C4-2B (cell line): ENCODE data around the gene MYO1E.

Experiments used
- ZFX ChIP-seq: fragments of 450-650 bp; IDR thresholded peaks from 2 replicates; pipeline ENCODE4 v1.6.1; 2017
- TF ChIP-seq, protein P1 (sequence below): fragments of 450-650 bp; conservative IDR thresholded peaks from 2 replicates; pipeline ENCODE4 v1.5.1; 2017; ENCODE audit warnings: mild to moderate bottlenecking

DNA sequence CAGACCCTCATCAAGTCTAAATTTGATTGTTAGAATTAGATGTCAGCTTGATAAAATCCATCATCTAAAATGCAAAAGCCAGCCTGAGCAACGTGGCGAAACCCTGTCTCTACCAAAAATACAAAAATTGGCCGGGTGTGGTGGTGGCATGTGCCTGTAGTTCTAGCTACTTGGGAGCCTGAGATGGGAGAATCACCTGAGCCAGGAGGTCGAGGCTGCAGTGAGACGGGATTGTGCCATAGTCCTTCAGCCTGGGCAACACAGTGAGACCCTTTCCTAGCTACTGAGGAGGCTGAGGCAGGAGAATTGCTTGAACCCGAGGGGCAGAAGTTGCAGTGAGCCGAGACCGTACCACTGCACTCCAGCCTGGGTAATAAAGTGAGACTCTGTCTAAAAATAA, 69.5 kb downstream of the MYO1E start:
- TF ChIP-seq, protein P1, sequence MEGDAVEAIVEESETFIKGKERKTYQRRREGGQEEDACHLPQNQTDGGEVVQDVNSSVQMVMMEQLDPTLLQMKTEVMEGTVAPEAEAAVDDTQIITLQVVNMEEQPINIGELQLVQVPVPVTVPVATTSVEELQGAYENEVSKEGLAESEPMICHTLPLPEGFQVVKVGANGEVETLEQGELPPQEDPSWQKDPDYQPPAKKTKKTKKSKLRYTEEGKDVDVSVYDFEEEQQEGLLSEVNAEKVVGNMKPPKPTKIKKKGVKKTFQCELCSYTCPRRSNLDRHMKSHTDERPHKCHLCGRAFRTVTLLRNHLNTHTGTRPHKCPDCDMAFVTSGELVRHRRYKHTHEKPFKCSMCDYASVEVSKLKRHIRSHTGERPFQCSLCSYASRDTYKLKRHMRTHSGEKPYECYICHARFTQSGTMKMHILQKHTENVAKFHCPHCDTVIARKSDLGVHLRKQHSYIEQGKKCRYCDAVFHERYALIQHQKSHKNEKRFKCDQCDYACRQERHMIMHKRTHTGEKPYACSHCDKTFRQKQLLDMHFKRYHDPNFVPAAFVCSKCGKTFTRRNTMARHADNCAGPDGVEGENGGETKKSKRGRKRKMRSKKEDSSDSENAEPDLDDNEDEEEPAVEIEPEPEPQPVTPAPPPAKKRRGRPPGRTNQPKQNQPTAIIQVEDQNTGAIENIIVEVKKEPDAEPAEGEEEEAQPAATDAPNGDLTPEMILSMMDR = no peak
- TF ChIP-seq ZFX = no peak
